AG10803 (cell line): Measurements from ENCODE around the gene KDM4B.

ENCODE experiments used
- DNase-seq: peaks from one replicate; pipeline ENCODE4 v3.0.0; 2010; ENCODE audit warnings: low read depth
- H3K4me3 ChIP-seq: 2 replicates; pipeline ENCODE4 v1.5.1; 2011; ENCODE audit warnings: mild to moderate bottlenecking, low read length, control low read depth
- TF ChIP-seq, protein P1 (sequence below): conservative IDR thresholded peaks from 2 replicates; pipeline ENCODE4 v1.5.1; 2011; ENCODE audit warnings: mild to moderate bottlenecking, low read length, control low read depth, inconsistent platforms

KDM4B gene

GRCh38 chr19:5121266-5122120 is 152.6 kb downstream of the KDM4B start:
- no peak for DNase-seq
- TF ChIP-seq, protein P1, sequence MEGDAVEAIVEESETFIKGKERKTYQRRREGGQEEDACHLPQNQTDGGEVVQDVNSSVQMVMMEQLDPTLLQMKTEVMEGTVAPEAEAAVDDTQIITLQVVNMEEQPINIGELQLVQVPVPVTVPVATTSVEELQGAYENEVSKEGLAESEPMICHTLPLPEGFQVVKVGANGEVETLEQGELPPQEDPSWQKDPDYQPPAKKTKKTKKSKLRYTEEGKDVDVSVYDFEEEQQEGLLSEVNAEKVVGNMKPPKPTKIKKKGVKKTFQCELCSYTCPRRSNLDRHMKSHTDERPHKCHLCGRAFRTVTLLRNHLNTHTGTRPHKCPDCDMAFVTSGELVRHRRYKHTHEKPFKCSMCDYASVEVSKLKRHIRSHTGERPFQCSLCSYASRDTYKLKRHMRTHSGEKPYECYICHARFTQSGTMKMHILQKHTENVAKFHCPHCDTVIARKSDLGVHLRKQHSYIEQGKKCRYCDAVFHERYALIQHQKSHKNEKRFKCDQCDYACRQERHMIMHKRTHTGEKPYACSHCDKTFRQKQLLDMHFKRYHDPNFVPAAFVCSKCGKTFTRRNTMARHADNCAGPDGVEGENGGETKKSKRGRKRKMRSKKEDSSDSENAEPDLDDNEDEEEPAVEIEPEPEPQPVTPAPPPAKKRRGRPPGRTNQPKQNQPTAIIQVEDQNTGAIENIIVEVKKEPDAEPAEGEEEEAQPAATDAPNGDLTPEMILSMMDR: no peak
- no peak overlapping the region for H3K4me3 ChIP-seq

DNA sequence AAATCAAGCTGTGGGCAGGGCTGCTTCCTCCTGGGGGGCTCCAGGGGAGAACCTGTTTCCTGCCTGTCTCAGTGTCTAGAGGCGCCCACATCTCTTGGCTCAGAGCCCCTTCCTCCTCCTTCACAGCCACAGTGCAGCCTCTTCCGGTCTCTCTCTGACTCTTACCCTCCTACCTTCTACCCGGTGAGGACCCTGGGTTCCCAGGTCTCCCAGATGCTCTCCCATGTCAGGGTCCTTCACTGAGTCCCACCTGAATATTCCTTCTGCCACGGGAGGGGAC is 153.1 kb downstream of the KDM4B start:
- DNase-seq: no peak

DNA sequence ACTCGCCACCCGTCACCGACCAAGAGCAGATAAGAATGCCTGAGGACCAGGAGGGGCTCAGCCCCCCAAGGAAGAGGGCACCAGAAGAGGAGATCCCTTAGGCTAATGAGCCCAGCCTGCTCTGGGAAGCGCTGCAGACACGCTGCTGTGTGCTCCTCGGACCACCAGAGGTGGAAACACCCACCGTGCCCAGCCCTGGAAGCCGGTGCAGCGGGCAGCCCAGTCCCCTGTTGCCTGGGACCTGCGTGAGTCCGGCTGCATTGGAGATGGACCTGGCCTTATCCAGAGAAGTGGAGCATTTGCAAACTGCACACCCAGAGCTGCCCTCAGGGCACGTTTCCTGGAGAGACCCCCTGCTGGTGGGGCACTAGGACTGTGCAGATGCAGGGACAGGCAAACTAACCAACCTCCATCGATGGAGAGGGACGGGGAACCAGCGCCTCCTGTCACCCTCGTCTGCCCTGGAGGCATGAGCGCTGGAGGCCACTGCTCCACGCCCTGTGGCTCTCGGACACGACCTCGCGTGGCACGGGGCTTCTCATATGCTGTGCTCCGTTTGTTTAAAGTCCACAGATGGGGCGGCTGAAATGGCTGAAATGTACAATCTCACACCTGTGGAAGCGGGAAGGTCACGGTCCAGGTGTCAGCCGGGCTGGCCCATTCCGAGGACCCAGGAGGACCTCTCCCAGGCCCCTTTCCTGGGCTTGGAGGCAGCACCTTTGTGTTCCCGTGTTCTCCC is 153.9 kb downstream of the KDM4B start:
- H3K4me3 ChIP-seq: no peak overlapping the region
- TF ChIP-seq, protein P1: no peak
- no peak for DNase-seq

More for the DNA sequence above, 153.1 kb downstream of the KDM4B start:
- H3K4me3 ChIP-seq: no peak overlapping the region
- TF ChIP-seq, protein P1: no peak

- TF ChIP-seq, protein P1: no peak
- DNase-seq: no peak
- H3K4me3 ChIP-seq: no peak overlapping the region
Observed at GRCh38 chr19:5123646-5124045, 154.7 kb downstream of the KDM4B start.

- H3K4me3 ChIP-seq: no peak overlapping the region
- no peak for DNase-seq
- TF ChIP-seq, protein P1: no peak
Observed at GRCh38 chr19:5124111-5124855, 155.4 kb downstream of the KDM4B start.

GRCh38 chr19:5125376-5125775 is 156.5 kb downstream of the KDM4B start:
- TF ChIP-seq, protein P1: no peak
- DNase-seq: no peak
- H3K4me3 ChIP-seq: no peak overlapping the region
